Thoracic aorta (tissue), 2 donors: ENCODE data around the gene AHNAK. TPM values are rescaled to one million over a fixed set of nuclear protein-coding genes. Genes with fewer than 3 reads are reported as not detected.
"Not testable (repeated sequence)": the region's sequence is repeated elsewhere in the genome, so short reads cannot be mapped to it uniquely, and the experiment has no call there.

Source experiments
- ATAC-seq: fragments of 150-250 bp; one replicate; pipeline ENCODE4 v1.8.0; 2017; ENCODE audit warnings: low read depth; ENCODE audit not compliant: insufficient number of reproducible peaks, low FRiP score
- DNase-seq: peaks from one replicate; pipeline ENCODE4 v3.0.0-alpha.2; 2020; ENCODE audit warnings: low spot score
- H3K27ac ChIP-seq, 2 donors: fragments of 200-600 bp; sonication (generic); 1 replicate in 1 of 2; 2 replicates in 1 of 2; pipeline ENCODE4 v1.5.1; 2016; ENCODE audit warnings: mild to moderate bottlenecking in 2 of 2, moderate library complexity in 2 of 2
- H3K27me3 ChIP-seq: fragments of 200-600 bp; sonication (generic); replicated peaks from 2 replicates; pipeline ENCODE4 v1.6.0; 2016; ENCODE audit warnings: mild to moderate bottlenecking; ENCODE audit not compliant: insufficient read depth
- H3K36me3 ChIP-seq: fragments of 200-600 bp; sonication (generic); one replicate; pipeline ENCODE4 v1.5.1; 2016
- H3K4me1 ChIP-seq, 2 donors: fragments of 200-600 bp; sonication (generic); 1 replicate in 1 of 2; 2 replicates in 1 of 2; pipeline versions ENCODE4 v1.5.1 to v1.6.0; 2016; ENCODE audit warnings: low read depth in 2 of 2, mild to moderate bottlenecking in 1 of 2; ENCODE audit not compliant: control insufficient read depth in 1 of 2
- H3K4me3 ChIP-seq: fragments of 200-600 bp; sonication (generic); 2 replicates; pipeline ENCODE4 v1.5.1; 2016; ENCODE audit warnings: mild to moderate bottlenecking
- H3K9me3 ChIP-seq: fragments of 200-600 bp; sonication (generic); 2 replicates; pipeline ENCODE4 v1.5.1; 2016
- total RNA-seq, 2 donors: library from RNA; depleted of rRNA; stranded (reverse); fragments of >200 nt; gene quantifications; one replicate each; pipeline versions ENCODE4 v1.1.0 to v1.2.3, GENCODE V29; 2016
- TF ChIP-seq, protein P1 (sequence below): fragments of 200-600 bp; sonication (generic); IDR thresholded peaks from one replicate; pipeline ENCODE4 v1.5.1; 2019; ENCODE audit warnings: antibody characterized with exemption

Gene AHNAK
- total RNA-seq, 2 donors from 2014 or later: 1,009 to 1,046 TPM

DNA sequence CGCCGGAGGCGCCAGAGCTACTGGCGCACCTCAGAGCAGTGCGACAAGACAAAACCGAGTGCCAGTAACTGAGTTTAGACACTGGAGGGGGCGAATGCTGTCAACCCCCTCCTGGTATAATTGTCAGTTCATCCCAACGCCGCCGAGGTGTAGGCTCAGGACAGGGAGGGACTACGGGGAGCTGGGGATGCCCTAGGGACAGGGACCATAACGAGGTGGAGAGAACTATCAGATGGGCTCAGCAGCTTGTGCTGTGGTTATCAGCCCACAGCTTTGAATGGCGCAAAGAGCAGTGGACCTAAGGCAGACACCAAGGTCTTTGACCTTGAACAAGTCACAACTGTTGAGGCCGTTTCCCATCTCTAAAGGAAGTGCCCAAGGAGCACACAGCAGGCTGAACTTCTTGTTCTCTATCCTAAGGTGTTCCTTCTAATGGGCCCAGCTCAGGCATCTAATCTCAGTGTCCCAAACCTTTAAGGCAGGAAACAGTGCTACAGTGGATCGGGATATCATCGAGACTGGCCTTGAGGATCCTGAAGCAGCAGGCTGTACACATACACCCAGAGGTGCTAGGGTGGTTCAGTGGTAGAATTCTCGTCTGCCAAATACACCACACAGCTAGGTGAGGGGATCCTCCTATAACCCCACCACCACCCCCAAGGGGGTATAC is 45.7 kb upstream of the AHNAK start:
- Histone ChIP-seq H3K4me3 (peak overlapping the region; percentile 80), H3K27ac (peak overlapping the region; percentile 89 to 96), H3K36me3 (peaks cover 49% of the 10 kb centered on the region), H3K27me3 (no peaks in the 10 kb centered on the region), H3K9me3 (no peaks in the 10 kb centered on the region), H3K4me1 (peaks cover 12 to 27% of the 10 kb centered on the region in 2 donors)
- DNase-seq (no peak), ATAC-seq (no peak)
- TF ChIP-seq, protein P1, sequence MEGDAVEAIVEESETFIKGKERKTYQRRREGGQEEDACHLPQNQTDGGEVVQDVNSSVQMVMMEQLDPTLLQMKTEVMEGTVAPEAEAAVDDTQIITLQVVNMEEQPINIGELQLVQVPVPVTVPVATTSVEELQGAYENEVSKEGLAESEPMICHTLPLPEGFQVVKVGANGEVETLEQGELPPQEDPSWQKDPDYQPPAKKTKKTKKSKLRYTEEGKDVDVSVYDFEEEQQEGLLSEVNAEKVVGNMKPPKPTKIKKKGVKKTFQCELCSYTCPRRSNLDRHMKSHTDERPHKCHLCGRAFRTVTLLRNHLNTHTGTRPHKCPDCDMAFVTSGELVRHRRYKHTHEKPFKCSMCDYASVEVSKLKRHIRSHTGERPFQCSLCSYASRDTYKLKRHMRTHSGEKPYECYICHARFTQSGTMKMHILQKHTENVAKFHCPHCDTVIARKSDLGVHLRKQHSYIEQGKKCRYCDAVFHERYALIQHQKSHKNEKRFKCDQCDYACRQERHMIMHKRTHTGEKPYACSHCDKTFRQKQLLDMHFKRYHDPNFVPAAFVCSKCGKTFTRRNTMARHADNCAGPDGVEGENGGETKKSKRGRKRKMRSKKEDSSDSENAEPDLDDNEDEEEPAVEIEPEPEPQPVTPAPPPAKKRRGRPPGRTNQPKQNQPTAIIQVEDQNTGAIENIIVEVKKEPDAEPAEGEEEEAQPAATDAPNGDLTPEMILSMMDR: no peak

DNA sequence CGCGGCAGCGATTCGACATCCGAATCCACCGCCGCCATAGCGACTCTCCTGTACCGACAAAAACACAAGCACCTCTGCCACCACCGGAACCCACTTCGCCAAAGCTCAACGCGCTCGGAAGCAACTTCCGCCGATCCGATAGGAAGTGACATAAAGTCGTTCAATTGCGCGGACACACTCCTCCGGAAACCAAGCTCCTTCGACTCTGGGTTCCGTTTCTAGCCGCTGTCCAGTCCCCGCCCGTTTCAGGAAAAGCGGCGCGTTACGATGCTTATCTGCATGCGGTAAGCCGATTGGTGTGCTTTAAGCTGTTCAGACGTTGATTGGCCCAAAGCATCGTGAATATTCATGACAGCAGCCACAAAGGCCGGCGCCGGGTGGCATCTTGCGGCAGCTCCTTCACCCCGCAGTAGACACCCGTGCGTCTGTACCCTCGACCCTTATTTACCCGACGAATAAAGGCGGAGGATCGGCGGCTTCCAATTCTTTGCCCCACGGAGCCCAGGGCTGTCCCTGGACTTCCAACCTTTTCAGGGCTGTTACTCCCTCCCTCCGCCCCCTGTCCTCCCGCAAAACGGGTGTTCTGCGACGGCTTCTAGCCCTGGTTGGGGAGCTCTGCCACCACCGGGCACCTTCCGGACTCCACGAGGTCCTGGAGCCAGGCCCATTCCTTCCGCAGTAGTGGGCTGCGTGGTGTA is 45.0 kb upstream of the AHNAK start, which contains the start of gene TUT1:
Gene TUT1, minus strand, starts transcription at position 76 of the 698 bp plus-strand sequence. Its CDS starts 38 bp downstream, at position 38.
- Histone ChIP-seq H3K36me3 (peaks cover 43% of the 10 kb centered on the region), H3K9me3 (no peaks in the 10 kb centered on the region), H3K27me3 (no peaks in the 10 kb centered on the region), H3K4me3 (peak within 1 kb of the TSS; percentile 80), H3K4me1 (peaks cover 12 to 27% of the 10 kb centered on the region in 2 donors), H3K27ac (peak within 1 kb of the TSS; percentile 89 to 96)
- ATAC-seq (peak; percentile 98), DNase-seq (peak; percentile 91)
- TF ChIP-seq, protein P1: no peak

- Histone ChIP-seq H3K9me3 (no peaks in the 10 kb centered on the region), H3K27ac (no peak overlapping the region), H3K4me3 (no peak overlapping the region), H3K4me1 (peaks cover 12 to 27% of the 10 kb centered on the region in 2 donors), H3K27me3 (no peaks in the 10 kb centered on the region), H3K36me3 (peaks cover 28% of the 10 kb centered on the region)
- DNase-seq (no peak), ATAC-seq (no peak)
- TF ChIP-seq, protein P1: no peak
Measured at GRCh38 chr11:62588966-62589637, 42.5 kb upstream of the AHNAK start.

DNA sequence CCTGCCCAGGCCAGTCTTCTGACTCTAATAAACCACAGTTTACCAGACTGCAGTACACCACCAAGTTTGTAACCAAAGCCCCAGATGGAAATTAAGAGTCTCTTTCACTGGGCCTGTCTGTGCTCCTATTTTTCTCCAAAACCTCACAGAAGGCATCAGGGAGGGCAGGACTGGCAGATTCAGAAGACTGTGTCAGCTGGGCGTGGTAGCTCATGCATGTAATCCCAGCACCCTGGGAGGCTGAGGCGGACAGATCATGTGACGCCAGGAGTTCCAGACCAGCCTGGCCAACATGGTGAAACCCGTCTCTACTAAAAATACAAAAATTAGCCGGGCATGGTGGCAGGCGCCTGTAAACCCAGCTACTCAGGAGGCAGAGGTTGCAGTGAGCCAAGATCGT is 38.8 kb upstream of the AHNAK start:
- peaks cover 23% of the 10 kb centered on the region for H3K36me3 ChIP-seq
- not testable (repeated sequence) for H3K9me3 ChIP-seq, DNase-seq, ATAC-seq, H3K27me3 ChIP-seq, H3K27ac ChIP-seq, H3K4me1 ChIP-seq, H3K4me3 ChIP-seq

GRCh38 chr11:62581735-62582134 is 35.1 kb upstream of the AHNAK start:
- not testable (repeated sequence) for H3K4me3 ChIP-seq, H3K4me1 ChIP-seq, ATAC-seq, H3K27me3 ChIP-seq, DNase-seq, H3K27ac ChIP-seq, H3K9me3 ChIP-seq
- peaks cover 15% of the 10 kb centered on the region for H3K36me3 ChIP-seq
